Activated CD4-positive, alpha-beta T cell treated with anti-CD3 and anti-CD28 coated beads, Interleukin-10, Interleukin-2, amounts not matched to agents 100 ng/mL and 50 ng/mL, durations not matched to agents 16 hours and 8 hours (primary cell): Measurements from ENCODE around the gene SIRT4.
"Not testable (repeated sequence)": the region's sequence is repeated elsewhere in the genome, so short reads cannot be mapped to it uniquely, and the experiment has no call there.

Source experiments
- DNase-seq: peaks from one replicate; pipeline ENCODE4 v3.0.0-alpha.2; 2020

The SIRT4 gene

GRCh38 chr12:120336392-120336791 is 34.3 kb downstream of the SIRT4 start:
- DNase-seq = not testable (repeated sequence)

GRCh38 chr12:120337730-120338129 is 35.6 kb downstream of the SIRT4 start:
- no peak for DNase-seq

DNA sequence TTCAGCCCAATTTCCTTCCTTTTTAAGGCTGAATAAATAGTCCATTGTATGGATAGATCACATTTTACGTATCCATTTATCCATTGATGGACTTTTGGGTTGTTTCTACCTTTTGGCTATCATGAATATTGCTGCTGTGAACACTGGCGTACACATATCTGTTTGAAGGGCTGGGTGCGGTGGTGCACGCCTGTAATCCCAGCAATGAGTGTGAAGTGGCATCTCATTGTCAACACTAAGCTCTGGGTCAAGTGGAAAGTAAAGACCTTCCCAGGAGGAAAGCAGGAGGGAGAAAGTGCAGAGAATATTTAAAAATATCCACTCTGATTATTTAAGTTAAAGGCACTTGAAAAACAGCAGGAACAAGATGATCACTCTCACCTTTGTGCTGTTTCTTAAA is 37.1 kb downstream of the SIRT4 start:
- no peak for DNase-seq

DNA sequence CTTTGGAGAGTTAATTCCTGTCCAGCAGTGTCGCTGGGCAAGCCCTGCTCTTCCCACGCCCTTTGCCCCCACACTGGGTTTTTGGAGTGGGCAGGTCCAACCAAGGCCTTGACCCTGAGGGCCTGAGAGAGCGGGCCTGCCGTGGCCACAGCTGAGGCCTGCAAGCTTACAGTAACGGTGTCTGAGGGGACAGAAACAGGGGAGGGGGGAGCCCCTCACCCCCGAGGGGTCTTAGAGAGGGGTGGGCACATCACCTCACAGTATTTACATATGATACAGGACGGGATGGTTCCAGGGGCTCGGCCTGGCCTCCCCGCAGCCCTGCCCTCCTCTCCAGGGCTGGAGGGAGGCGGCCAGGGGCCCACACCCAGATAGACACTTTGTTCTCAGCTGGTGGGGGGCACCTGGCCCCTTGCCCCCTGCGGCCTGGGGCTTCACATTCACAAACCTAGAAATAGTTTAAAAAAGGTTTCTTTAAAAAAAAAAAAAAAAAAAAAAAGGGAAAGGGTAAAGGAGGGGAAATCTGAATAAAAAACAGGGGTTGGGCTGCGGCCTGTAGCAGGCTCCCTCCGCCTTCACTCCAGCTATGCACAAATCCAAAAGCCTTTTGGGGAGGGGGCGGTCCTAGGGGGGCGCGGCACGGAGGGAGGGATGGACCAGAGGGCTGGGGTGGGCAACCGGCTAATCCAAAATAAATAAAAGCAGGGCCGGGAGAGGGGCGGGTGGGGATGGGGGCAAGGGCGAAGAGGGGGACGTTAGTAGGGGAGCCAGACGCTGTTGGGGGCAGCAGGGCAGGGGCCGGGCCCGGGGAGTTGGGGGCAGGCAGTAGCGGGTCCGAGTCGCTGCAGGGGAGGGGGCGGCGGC is 40.3 kb downstream of the SIRT4 start:
- DNase-seq = no peak

DNA sequence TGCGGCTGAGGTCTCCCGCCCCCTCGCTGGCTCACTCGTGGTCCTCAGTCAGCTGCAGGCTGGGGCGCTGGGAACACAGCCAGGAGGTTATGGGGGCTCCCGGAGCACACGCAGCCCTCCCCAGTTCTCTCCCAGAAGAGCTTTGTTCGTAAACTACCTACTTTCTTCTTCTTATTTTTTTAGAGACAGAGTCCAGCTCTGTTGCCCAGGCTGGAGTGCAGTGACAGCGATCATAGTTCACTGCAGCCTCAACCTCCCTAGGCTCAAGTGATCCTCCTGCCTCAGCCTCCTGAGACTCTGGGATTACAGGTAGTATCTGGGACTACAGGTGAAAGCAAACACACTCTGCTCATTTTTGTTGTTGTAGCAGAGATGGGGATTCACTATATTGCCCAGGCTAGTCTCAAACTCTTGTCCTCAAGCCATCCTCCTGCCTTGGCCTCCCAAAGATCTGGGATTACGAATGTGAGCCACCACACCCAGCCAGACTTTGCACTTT is 41.0 kb downstream of the SIRT4 start:
- DNase-seq = no peak

DNA sequence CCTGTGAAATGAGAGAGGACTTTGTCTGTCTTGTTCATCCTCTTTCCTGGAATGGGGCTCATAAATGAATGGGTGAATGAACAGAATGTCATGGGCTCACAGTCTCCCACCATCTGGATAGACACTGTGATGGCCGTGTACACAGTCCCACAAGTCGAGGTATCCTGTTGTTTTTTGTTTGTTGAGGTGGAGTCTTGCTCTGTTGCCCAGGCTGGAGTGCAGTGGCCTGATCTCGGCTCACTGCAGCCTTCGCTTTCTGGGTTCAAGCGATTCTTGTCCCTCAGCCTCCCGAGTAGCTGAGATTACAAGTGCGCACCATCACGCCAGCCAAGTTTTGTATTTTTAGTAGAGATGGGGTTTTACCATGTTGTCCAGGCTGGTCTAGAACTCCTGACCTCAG is 41.6 kb downstream of the SIRT4 start:
- DNase-seq = no peak

- DNase-seq = no peak
Observed at GRCh38 chr12:120346031-120346430, 43.9 kb downstream of the SIRT4 start.

GRCh38 chr12:120346681-120347080 is 44.6 kb downstream of the SIRT4 start:
- no peak for DNase-seq

GRCh38 chr12:120347766-120348165 is 45.6 kb downstream of the SIRT4 start:
- DNase-seq = no peak

DNA sequence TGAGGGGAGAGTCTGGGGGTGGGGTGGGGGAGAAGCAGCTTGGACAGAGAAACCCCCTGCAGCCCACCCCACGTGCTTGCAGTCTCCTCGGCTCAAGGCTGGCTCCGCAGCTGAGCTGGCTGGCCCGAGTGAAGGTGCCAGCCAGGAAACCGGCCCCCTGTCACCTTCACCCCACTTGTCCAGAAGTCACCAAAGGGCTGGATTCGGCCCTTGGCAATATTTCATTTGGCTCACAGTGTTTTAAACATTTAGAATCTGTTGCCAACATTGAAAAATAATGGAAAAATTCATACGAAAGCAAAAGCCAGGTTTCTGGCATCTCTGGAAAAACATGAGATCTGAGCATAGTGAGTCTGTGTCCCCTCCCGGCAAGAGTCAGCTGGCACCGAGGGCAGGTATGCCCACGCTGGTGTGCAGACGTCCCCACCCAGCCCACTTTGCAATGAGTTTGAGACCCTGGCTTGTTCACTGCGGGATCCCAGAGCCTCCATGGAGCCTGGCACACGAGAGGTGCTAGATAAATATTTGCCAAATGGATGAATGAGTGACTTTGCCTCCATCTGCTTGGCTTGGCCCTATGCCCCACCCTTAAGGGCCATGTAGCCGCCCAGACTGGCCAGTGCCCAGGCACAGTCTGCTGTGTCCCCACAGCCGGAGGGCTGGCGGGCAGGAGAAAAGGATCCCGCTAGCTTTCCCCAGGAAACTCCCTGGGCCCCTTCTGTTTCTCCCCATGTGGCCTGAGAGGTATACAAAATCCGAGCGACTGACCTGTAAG is 48.6 kb downstream of the SIRT4 start:
- no peak for DNase-seq

DNA sequence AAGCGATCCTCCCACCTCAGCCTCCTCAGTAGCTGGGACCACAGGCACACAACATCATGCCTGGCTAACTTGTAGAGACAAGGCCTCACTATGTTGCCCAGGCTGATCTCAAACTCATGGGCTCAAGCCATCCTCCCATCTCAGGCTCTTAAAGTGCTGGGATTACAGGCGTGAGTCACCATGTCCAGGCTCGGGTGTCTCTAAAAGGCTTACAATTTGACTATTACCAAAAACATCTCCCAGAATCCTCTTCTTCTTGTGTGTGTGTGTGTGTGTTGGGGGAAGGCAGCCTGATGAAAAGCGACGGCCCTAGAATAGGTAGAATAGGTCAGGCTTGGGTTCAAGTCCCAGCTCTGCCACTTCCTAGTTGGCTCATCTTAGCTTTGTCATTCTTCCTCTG is 50.0 kb downstream of the SIRT4 start:
- DNase-seq = no peak

DNA sequence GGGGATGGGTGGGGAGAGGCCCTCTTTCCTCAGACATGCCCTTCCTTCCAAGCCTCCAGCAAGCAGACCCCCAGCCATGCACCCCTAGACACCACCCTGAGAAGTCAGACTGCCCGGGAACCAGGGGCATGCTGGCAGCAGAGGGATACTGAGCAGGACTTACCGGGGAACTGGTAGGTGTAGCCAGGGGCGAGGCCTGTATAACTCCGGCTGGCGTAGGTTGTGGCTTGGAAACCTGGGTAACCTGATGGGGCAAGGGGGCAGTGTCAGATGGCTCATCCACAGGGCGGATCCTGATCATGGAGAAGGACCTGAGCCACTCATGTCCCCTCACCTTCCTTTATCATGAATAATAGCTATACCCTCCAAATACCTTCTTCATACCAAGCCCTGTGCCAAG is 51.0 kb downstream of the SIRT4 start:
- no peak for DNase-seq

- DNase-seq = no peak
Observed at GRCh38 chr12:120353556-120354317, 51.6 kb downstream of the SIRT4 start.

- DNase-seq = peak; percentile 79
Observed at GRCh38 chr12:120356567-120357030, 54.5 kb downstream of the SIRT4 start.

- DNase-seq = no peak
Observed at GRCh38 chr12:120357104-120357503, 55.0 kb downstream of the SIRT4 start.

DNA sequence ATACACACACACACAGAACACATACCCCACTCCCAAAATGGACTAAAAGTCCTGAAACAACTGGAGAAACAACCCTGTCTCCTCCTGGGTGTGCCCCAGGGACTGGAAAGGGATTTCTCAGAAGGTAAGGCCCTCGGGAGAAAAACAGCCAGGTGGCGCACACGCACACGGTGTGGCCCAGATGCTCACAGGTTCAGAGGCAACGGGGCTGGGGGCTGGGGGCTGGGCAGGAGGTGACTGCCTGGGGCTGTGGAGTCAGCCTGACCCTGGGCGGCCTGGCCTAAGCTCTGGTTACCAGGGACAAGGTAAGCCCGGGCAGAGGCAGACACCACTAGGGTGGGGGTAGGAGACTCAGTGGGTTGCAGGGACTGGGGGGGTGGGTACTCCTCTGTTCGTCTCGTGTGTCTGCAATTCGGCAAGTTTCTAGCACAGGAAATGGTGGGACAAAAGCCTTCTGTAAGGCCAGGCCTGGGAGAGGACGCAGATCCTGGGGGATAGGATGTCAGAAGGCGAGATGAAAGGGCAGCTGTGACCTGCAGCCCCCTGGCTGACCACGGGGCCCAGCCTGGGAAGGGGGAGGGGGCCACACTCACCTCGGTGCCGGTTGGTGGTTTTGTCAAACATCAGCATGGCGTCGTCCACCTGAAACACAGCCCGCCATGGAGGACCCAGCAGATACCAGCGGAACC is 56.4 kb downstream of the SIRT4 start:
- DNase-seq = no peak

DNA sequence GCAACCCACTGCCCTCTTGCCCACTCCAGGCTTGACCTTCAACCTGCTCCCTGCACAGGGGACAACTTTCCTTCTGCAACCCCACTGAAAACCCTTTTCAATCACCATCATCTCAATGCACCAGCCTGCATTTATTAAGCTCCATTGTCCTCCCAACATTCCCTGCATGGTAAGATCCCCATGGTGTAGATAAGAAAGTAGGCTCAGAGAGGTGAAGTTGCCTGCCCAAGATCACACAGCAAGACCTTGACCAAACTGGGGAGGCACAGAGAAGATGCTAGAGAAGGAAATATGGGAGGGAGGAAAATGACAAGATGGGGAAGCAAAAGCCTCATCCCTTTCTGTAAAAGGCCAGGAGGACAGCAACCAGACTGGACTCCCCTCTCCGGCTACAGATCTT is 57.0 kb downstream of the SIRT4 start:
- DNase-seq = no peak

DNA sequence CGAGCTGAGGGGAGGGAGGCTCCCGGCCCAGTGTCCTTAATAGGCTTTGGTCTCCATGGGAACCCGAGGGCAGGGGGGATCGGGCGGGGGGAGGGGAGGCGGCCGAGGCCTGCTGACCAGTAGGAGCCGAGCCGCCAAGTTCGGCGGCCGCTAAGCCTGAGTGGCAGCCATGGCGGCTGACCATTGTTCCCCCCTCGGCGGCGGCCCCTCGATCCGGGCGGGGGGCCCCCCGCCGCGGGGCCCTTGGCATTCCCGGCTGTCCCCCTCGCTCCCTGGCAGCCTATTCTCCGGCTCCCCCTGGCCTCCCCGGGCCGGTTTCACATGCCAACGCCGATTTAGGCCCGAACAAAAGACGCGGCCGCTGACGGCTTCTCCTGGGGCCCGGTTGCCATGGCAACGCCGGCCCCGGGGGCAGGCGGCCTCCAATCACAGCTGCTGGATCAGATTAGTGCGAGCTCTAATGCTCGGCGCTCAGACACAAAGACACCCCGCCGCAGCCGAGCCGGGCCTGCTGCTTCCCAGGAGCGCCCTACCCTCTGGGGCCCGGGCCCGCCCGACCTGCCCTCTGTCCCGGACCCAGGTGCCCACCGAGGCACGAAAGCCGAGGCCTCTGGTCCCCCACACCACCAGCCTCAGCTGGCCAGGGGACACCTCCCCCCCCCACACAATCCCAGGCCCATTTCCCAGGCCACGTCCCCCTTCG is 59.5 kb downstream of the SIRT4 start:
- peak; percentile 9 for DNase-seq
